SU-DHL-6 (cell line): Measurements from ENCODE around the gene HIPK2.

Experiments
- CTCF ChIP-seq: fragments of 200-600 bp; sonication (generic); IDR thresholded peaks from one replicate; pipeline ENCODE4 v1.5.1; 2017; ENCODE audit warnings: antibody characterized with exemption, mild to moderate bottlenecking, low read length, moderate library complexity; ENCODE audit not compliant: insufficient read depth, poor library complexity, severe bottlenecking
- EZH2phosphoT487 ChIP-seq: fragments of 200-600 bp; sonication (generic), shearing (Covaris generic); conservative IDR thresholded peaks from 2 replicates; pipeline ENCODE4 v1.6.1; 2018; ENCODE audit warnings: mild to moderate bottlenecking, antibody characterized with exemption, low read length, moderate library complexity, mixed read lengths

DNA sequence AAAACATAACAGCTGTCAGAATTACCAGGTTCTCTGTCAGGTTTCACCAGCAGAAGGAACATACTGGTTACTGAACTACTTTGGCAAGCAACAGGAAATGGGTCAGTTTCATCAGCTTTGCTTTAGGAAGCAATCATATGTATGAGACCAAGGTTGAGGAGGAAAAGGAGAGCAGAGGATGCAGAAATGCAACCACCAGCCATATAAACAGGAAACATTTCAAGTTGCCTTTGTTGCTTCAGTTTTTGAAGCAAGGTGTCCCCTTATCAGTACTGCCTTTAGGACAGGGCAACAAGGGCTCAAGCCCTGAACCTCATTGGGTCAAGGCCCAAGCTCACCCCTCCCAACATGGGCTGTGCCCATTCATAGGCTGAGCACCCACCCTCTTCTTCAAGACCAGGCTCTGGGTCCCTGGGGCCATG, 10.2 kb downstream of the HIPK2 start:
- TF ChIP-seq CTCF (no peak), EZH2phosphoT487 (no peak)
